CMK (cell line): ENCODE data around the gene FAM83C.

ENCODE experiments used
- DNase-seq: peaks from one replicate; pipeline ENCODE4 v3.0.0-alpha.2; 2010; ENCODE audit warnings: low read depth

Gene FAM83C

GRCh38 chr20:35298264-35298663 lies 6.0 kb upstream of the FAM83C start:
- no peak for DNase-seq

GRCh38 chr20:35297740-35298139 lies 5.5 kb upstream of the FAM83C start:
- no peak for DNase-seq

- DNase-seq, result no peak
Observed at GRCh38 chr20:35297155-35297554, 4.9 kb upstream of the FAM83C start.

GRCh38 chr20:35296101-35296554 lies 3.9 kb upstream of the FAM83C start:
- DNase-seq, result no peak

GRCh38 chr20:35295674-35296073 lies 3.4 kb upstream of the FAM83C start:
- DNase-seq, result no peak

- no peak for DNase-seq
Observed at GRCh38 chr20:35295058-35295457, 2.8 kb upstream of the FAM83C start.

- DNase-seq, result no peak
Observed at GRCh38 chr20:35294293-35294685, 2.1 kb upstream of the FAM83C start.

GRCh38 chr20:35293303-35294292 lies 1.4 kb upstream of the FAM83C start:
- DNase-seq, result no peak

- no peak for DNase-seq
Observed at GRCh38 chr20:35292504-35293285, 470 bp upstream of the FAM83C start.

- no peak for DNase-seq
Observed at GRCh38 chr20:35290887-35291417, 1.3 kb downstream of the FAM83C start.

- DNase-seq, result no peak
Observed at GRCh38 chr20:35290186-35290886, 1.9 kb downstream of the FAM83C start.

GRCh38 chr20:35288325-35289060 lies 3.7 kb downstream of the FAM83C start:
- no peak for DNase-seq

- DNase-seq, result no peak
Observed at GRCh38 chr20:35287509-35288324, 4.5 kb downstream of the FAM83C start.

GRCh38 chr20:35286899-35287508 lies 5.2 kb downstream of the FAM83C start:
- no peak for DNase-seq

GRCh38 chr20:35286077-35286898 lies 5.9 kb downstream of the FAM83C start:
- DNase-seq, result no peak

- no peak for DNase-seq
Observed at GRCh38 chr20:35285806-35286076, 6.5 kb downstream of the FAM83C start.

- DNase-seq, result no peak
Observed at GRCh38 chr20:35284992-35285805, 7.0 kb downstream of the FAM83C start.

- DNase-seq, result peak; percentile 92
Observed at GRCh38 chr20:35284267-35284991, 7.8 kb downstream of the FAM83C start, which contains the start of gene EIF6. Gene EIF6 (minus strand): TSS chr20:35284772. CDS start chr20:35284487, 285 bp downstream.
